ENCODE data around the gene ITPRIP. TPM values are rescaled to one million over a fixed set of nuclear protein-coding genes. Genes with fewer than 3 reads are reported as not detected.
A peak's percentile ranks its signal among the peaks of the same experiment; 100 is the strongest.

ITPRIP gene
- total RNA-seq, 2 donors from 2014 or later: 4.7 to 7.9 TPM

GRCh38 chr10:104300736-104301292, 37.5 kb downstream of the ITPRIP start:
- TF ChIP-seq POLR2A (IDR thresholded peaks at IDR 0.05) (no peak), CTCF (IDR thresholded peaks at IDR 0.05) (peak in 4 of 7 experiments; percentile 21 to 30 (median 24))
- H3K36me3 ChIP-seq (replicated peaks in 1 of 2; ENCODE audit: insufficient read depth in 1 of 2, low read depth in 2 of 2): no peaks in the 10 kb centered on the region
- H3K9me3 ChIP-seq: no peaks in the 10 kb centered on the region
- H3K4me1 ChIP-seq: peaks cover 16% of the 10 kb centered on the region
- DNase-seq: peak; percentile 60 to 86 (median 78)
- intact Hi-C loops (cut with DNase I): no loop called here
- 28 to 51% methylated on average over 3 to 7 of the region's 7 CpGs for WGBS, 2 donors
- peak overlapping the region in 3 of 4 donors; percentile 26 to 45 (median 33) for H3K27ac ChIP-seq
- ATAC-seq: peak; percentile 75
- no peak overlapping the region for H3K4me3 ChIP-seq
- no peaks in the 10 kb centered on the region for H3K27me3 ChIP-seq

- peak in 1 of 4 donors; percentile 25 for DNase-seq
- Histone ChIP-seq H3K27ac (peak overlapping the region in 3 of 4 donors; percentile 26 to 54 (median 33)), H3K27me3 (no peaks in the 10 kb centered on the region), H3K4me1 (peaks cover 9% of the 10 kb centered on the region), H3K4me3 (no peak overlapping the region), H3K36me3 (replicated peaks in 1 of 2; ENCODE audit: insufficient read depth in 1 of 2, low read depth in 2 of 2) (no peaks in the 10 kb centered on the region), H3K9me3 (no peaks in the 10 kb centered on the region)
- TF ChIP-seq POLR2A (IDR thresholded peaks at IDR 0.05) (no peak), CTCF (IDR thresholded peaks at IDR 0.05) (no peak)
- intact Hi-C loops (cut with DNase I): no loop called here
- WGBS, 2 donors: 84 to 85% methylated on average over 10 to 12 of the region's 12 CpGs
- ATAC-seq: peak; percentile 30
These were observed 38.1 kb downstream of the ITPRIP start for GRCh38 chr10:104300002-104300735.

GRCh38 chr10:104299031-104299904, 39.0 kb downstream of the ITPRIP start:
- no peak overlapping the region for H3K4me3 ChIP-seq
- no peak for ATAC-seq
- H3K4me1 ChIP-seq: peaks cover 9% of the 10 kb centered on the region
- WGBS, 2 donors: 76% methylated on average over 12 to 13 of the region's 13 CpGs
- peak overlapping the region in 2 of 4 donors; percentile 33 to 54 for H3K27ac ChIP-seq
- no peak for DNase-seq
- no peaks in the 10 kb centered on the region for H3K27me3 ChIP-seq
- intact Hi-C loops (cut with DNase I): no loop called here
- no peaks in the 10 kb centered on the region for H3K36me3 ChIP-seq (replicated peaks in 1 of 2; ENCODE audit: insufficient read depth in 1 of 2, low read depth in 2 of 2)
- TF ChIP-seq POLR2A (IDR thresholded peaks at IDR 0.05) (no peak), CTCF (IDR thresholded peaks at IDR 0.05) (no peak)
- H3K9me3 ChIP-seq: no peaks in the 10 kb centered on the region

GRCh38 chr10:104297697-104298660, 40.3 kb downstream of the ITPRIP start:
- intact Hi-C loops (cut with DNase I): no loop called here
- H3K27me3 ChIP-seq: no peaks in the 10 kb centered on the region
- WGBS, 2 donors: 66 to 68% methylated on average over 17 of the region's 17 CpGs
- peaks cover 9% of the 10 kb centered on the region for H3K4me1 ChIP-seq
- DNase-seq (no peak), ATAC-seq (no peak)
- H3K9me3 ChIP-seq: no peaks in the 10 kb centered on the region
- TF ChIP-seq POLR2A (IDR thresholded peaks at IDR 0.05): no peak
- peak in 2 of 7 experiments; percentile 18 to 22 for TF ChIP-seq CTCF (IDR thresholded peaks at IDR 0.05)
- H3K27ac ChIP-seq: no peak overlapping the region
- no peak overlapping the region for H3K4me3 ChIP-seq
- no peaks in the 10 kb centered on the region for H3K36me3 ChIP-seq (replicated peaks in 1 of 2; ENCODE audit: insufficient read depth in 1 of 2, low read depth in 2 of 2)

Measured in body of pancreas (tissue), 4 donors.